HuH-7 (cell line): ENCODE measurements around the gene RASA3.
"Not testable (repeated sequence)": the region's sequence is repeated elsewhere in the genome, so short reads cannot be mapped to it uniquely, and the experiment has no call there.

Experiments used
- DNase-seq: peaks from one replicate; pipeline ENCODE4 v3.0.0; 2011; ENCODE audit warnings: low spot score

The RASA3 gene

GRCh38 chr13:114033541-114034315, 98.7 kb downstream of the RASA3 start:
- DNase-seq, result no peak

DNA sequence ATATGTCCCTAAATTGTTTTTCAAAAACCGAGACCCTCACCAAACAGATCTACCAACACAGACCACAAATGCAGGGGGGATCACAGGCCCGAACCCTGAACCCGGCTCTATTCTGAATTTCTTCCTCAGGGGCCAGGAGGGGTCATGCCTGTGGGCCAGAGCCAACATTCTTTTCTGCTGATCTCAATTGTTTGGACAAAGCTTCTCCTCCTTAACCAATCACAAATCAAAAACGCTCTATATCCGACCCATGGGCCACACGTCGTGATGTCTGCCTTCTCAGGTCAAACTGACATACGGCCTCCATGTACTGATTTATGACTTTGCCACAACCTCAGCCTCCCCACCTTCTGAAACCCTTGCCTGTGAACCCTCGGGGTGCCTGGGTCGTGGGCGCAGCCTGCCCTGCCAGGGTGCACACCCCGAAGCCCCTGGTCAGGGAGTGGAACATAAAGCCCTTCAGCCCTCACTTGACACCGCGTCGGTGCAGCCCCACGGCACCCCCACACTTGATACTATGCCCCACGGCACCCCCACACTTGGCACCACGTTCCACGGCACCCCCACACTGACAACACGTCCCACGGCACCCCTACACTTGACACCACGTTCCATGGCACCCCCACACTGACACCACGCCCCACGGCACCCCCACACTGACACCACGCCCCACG, 100.2 kb downstream of the RASA3 start:
- DNase-seq, result no peak

DNA sequence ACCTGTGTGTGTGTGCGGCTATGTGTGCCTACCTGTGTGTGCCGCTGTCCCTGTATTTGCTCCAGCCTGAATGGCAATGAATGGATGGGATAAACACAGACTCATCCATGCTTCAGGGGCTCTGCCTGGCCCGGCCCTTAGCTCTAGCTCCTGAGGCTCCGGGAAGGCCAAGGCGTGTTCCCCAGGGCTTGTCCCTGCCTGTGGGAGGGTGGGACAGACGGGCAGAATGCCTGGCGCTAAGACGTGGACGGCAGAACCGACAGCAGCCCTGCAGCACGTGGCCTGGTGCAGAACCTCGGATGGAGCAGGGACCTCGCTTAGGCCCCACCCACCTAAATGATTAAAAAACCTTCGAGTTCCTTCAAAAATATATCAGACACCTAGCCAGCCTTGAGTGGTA, 100.8 kb downstream of the RASA3 start:
- no peak for DNase-seq

- DNase-seq, result no peak
These were observed 101.5 kb downstream of the RASA3 start for GRCh38 chr13:114030666-114031610.

DNA sequence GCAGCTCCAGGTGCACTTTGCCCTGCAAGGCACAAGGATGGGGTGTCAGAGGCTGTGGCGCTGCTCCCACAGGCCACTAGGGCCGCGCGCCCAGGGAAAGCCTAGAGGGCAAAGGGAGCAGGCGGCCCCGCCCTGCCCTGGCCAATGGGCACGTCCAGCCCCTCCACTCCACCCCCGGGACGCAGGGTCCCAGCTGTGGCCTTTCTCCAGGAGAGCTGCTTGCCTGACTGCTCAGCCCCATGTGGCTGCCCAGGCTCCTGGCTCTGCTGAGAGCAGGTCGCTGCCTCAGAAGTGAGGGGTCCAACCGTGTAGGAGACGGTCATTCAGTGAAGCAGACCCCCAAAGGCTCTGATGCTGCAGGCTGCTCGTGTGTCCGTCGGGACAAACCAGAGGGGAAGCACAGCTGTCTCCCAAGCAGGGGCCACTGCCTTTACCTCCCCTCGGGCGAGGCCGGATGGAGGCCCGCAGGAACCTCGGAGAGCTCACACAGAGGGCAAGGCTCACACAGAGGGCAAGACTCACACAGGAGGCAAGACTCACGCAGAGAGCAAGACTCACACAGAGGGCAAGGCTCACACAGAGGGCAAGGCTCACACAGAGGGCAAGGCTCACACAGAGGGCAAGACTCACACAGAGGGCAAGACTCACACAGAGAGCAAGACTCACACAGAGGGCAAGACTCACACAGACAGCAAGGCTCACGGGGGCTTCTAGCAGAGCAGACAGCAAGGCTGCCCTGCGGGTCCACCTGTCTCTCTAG, 102.4 kb downstream of the RASA3 start:
- DNase-seq, result no peak

DNA sequence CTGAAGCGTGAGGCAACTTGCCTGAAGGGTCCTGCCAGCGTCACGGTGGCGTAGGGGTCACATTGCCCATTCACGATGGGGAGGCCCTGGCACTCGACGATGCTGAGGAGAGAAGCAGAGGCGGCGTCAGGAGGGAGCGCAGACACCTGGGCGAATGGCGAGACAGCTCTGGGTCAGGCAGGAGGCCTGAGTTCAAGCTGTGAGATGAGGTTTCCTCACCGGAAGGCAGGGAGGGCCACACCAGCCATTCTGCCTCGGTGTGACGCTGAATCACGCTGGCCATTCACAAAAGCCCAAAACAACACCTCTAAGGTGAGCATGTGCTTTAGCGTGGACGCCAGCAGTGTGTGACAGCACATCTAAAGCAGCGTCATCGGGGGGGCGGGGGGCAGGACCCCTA, 104.6 kb downstream of the RASA3 start:
- no peak for DNase-seq

DNA sequence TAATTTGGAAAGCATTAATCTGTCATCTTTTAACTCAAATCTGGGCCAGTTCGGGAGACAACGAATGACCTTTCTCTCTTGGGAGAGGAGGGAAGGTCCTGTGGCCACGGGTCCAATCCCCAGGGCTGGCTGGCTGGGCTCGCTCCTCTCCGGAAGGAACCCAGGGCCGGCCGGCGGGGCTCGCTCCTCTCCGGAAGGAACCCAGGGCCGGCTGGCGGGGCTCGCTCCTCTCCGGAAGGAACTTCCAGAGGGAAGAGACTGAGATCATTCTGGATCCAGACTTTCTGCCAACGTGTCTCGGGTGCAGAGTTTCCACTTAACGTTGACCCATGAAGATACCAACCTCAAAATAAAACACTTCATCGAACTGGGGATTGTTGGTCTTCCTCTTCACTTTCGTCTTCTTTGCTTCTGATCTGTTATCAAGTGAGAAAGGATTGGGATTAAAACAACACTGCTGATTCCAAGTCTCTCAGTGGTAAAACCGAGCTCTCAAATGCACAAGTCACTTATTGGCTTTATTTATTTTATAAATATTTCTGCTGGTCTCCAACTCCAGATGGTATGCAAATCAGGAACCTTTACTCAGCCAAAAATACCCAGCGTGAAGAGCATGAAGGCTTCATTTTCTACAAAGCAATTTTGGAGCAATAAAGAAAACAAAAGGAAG, 105.2 kb downstream of the RASA3 start:
- DNase-seq, result no peak

DNA sequence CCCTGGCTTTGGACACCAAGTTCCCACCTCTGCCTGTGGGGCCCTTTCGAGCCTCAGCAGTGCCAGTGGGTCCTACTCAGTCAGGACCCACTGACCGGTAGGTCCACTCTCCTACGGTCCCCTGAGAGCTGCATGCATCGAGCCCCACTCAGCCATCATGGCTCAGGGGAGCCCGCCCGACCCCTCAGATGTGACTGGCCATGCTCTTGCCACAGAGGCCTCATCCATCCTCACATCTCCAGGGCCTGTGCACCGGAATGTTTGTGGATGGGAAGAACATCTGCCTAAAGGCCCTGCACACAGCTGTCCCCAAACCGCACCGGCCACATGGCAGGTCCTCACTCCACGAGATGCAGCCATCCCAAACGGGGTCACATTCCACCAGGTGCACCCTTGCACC, 105.9 kb downstream of the RASA3 start:
- DNase-seq, result no peak

DNA sequence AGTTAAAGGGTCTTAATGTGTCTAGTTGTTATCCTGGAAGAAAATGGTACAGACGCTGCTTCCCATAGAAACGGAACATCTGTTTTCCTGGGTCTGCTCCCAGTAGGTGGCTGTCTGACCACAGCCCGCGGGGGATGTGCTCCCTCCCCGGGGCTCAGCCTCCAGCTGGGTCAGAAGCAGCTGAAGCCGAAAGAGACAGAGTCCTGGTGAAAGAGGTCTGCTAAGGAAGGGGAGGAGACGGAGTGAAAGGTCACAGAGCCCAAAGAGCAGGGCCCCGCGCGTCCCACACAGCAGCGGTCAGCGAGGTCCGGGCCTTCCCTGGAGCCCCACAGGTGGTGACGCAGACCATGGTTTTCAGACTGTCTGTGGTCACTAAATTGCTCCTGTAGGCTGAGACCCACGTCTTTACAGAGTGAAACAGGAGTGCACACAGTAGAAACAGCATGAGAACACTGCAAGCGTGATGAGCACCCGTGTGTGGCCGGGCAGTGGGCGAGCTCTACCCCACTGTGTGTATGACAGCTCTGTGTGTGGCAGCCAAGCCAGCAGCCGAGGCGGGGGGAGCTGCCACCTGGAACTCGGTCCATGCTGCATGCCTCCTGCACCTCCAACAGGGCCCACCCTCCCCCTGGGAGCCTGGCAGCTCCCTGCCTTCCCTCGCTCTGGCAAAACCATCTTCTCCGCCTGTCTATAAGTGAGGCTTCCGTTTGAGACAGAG, 106.5 kb downstream of the RASA3 start:
- no peak for DNase-seq

DNA sequence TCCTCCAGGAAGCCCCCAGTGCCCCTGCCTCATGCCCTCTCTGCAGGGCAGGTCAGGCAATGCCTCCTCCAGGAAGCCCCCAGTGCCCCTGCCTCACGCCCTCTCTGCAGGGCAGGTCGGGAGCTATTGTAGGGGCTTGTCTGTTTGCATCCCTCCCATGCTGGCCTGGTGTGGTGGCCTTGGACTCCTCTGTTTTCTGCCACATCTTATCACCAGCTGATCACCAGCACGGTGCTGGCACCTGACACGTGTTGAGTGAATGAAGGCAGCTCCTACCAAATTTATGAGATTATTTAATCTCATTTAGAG, 107.1 kb downstream of the RASA3 start:
- DNase-seq, result no peak

- no peak for DNase-seq
These were observed 107.6 kb downstream of the RASA3 start for GRCh38 chr13:114024603-114025404.

GRCh38 chr13:114023716-114024602, 108.5 kb downstream of the RASA3 start:
- DNase-seq, result no peak

DNA sequence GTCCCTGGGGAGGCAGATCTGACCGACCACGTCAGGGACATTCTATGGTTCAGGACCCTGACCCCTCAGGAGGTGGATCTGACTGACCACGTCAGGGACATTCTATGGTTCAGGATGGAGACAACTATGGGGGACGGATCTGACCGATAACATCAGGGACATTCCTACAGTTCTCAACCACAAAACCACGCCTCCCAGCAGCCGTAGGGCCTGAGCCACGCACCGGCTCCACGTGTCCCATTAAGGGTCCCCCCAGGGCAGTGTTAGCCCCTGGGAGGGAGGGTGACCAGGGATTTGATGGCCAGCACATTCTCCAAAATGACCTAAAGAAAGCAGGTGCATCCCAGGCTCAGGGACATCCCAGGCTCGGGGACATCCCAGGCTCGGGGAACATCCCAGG, 109.5 kb downstream of the RASA3 start:
- no peak for DNase-seq

GRCh38 chr13:114022309-114022669, 110.1 kb downstream of the RASA3 start:
- no peak for DNase-seq

DNA sequence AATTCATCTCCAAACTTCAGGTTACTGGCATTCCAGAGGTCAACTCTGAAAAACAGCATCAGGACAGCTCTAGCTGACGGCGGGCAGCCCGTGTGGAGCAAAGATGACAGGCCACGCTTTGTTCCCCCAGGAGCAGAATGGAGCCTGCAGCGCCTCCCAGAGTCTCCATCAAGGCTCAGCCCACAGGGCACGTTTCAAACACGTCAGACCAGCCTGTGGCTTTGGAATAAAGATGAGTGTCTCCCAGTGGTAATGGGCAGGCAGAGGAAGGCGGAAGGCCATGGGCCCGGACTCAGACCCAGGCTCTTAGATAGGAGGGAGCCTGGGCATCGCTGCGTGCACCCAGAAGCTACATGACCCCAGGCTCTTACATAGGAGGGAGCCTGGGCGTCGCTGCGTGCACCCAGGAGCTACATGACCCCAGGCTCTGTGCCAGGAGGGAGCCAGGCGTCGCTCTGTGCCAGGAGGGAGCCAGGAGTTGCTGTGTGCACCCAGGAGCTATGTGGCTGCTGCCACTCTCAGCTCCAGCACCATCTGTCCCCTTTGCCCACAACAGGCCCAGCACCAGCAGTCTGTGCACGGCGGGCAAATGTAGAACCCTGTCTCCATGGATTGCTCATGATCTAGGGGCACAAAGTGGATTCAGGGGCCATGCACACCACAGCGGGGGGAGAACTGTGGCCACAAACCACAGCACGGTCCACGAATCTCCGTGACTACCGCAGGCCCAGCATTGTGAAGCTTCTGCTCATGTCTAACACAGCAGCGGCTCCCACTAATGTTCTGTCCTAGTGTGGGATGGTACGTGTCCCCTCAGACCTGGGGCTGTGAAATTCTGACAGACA, 110.7 kb downstream of the RASA3 start:
- DNase-seq, result peak; percentile 51

GRCh38 chr13:114020750-114021463, 111.5 kb downstream of the RASA3 start:
- DNase-seq, result no peak

- DNase-seq, result not testable (repeated sequence)
These were observed 112.3 kb downstream of the RASA3 start for GRCh38 chr13:114020134-114020533.
